ELR (cell line): Measurements from ENCODE around the gene JPH2.
"Not testable (repeated sequence)": the region's sequence is repeated elsewhere in the genome, so short reads cannot be mapped to it uniquely, and the experiment has no call there.

Experiments
- DNase-seq: peaks from one replicate; pipeline ENCODE4 v3.0.0-alpha.2; 2015; ENCODE audit warnings: low read depth

The JPH2 gene

GRCh38 chr20:44187054-44187771, at the start of gene JPH2:
TSS of gene JPH2 (minus strand) at chr20:44187188. CDS start at chr20:44186705, 483 bp downstream.
- peak; percentile 98 for DNase-seq

GRCh38 chr20:44235702-44236101, 48.7 kb upstream of the JPH2 start:
- no peak for DNase-seq

- DNase-seq, result no peak
Measured at GRCh38 chr20:44234566-44235317, 47.8 kb upstream of the JPH2 start.

GRCh38 chr20:44233436-44234016, 46.5 kb upstream of the JPH2 start:
- DNase-seq, result no peak

GRCh38 chr20:44232469-44232856, 45.5 kb upstream of the JPH2 start:
- not testable (repeated sequence) for DNase-seq

- DNase-seq, result peak; percentile 20
Measured at GRCh38 chr20:44231713-44232468, 44.9 kb upstream of the JPH2 start.

GRCh38 chr20:44231193-44231592, 44.2 kb upstream of the JPH2 start:
- DNase-seq, result no peak

GRCh38 chr20:44228465-44229258, 41.7 kb upstream of the JPH2 start:
- no peak for DNase-seq

GRCh38 chr20:44224637-44225036, 37.6 kb upstream of the JPH2 start:
- no peak for DNase-seq

GRCh38 chr20:44223721-44224120, 36.7 kb upstream of the JPH2 start:
- DNase-seq, result no peak

GRCh38 chr20:44222633-44223368, 35.8 kb upstream of the JPH2 start:
- peak; percentile 30 for DNase-seq

GRCh38 chr20:44222027-44222426, 35.0 kb upstream of the JPH2 start:
- no peak for DNase-seq

GRCh38 chr20:44221368-44221954, 34.5 kb upstream of the JPH2 start:
- DNase-seq, result no peak

GRCh38 chr20:44219791-44220190, 32.8 kb upstream of the JPH2 start:
- no peak for DNase-seq

- DNase-seq, result no peak
Measured at GRCh38 chr20:44219170-44219730, 32.3 kb upstream of the JPH2 start.

GRCh38 chr20:44218446-44218845, 31.5 kb upstream of the JPH2 start:
- DNase-seq, result no peak

GRCh38 chr20:44217342-44218092, 30.5 kb upstream of the JPH2 start:
- DNase-seq, result peak; percentile 85

GRCh38 chr20:44215125-44215524, 28.1 kb upstream of the JPH2 start:
- peak; percentile 82 for DNase-seq

- peak; percentile 62 for DNase-seq
Measured at GRCh38 chr20:44212792-44213191, 25.8 kb upstream of the JPH2 start.
